ENCODE results near the gene GEMIN7. TPM values are rescaled to one million over a fixed set of nuclear protein-coding genes. Genes with fewer than 3 reads are reported as not detected.

The GEMIN7 gene
- total and polyA plus RNA-seq, 4 donors = 10.0 to 25.2 (median 19.4) TPM

GRCh38 chr19:45098521-45099466, 19.7 kb downstream of the GEMIN7 start:
- no peak overlapping the region for H3K4me3 ChIP-seq (ENCODE audit: low read depth in 1 of 3, low read length in 3 of 3)
- H3K27me3 ChIP-seq (ENCODE audit: control insufficient read depth in 4 of 4, insufficient read depth in 4 of 4, low read length in 3 of 4) = no peaks in the 10 kb centered on the region
- peaks cover 11 to 65% (median 34%) of the 10 kb centered on the region in 4 donors for H3K4me1 ChIP-seq (ENCODE audit: control insufficient read depth in 4 of 4, insufficient read depth in 4 of 4, low read length in 3 of 4)
- no peak for DNase-seq (ENCODE audit: low spot score)
- TF ChIP-seq TAF1 (conservative IDR thresholded peaks at IDR 0.05) (no peak), ZBTB33 (IDR thresholded peaks at IDR 0.05) (no peak), GABPA (IDR thresholded peaks at IDR 0.05 in 1 of 2, conservative IDR thresholded peaks at IDR 0.05 in 1 of 2) (no peak), REST (IDR thresholded peaks at IDR 0.05) (no peak), HNF4A (conservative IDR thresholded peaks at IDR 0.05) (no peak), MAX (IDR thresholded peaks at IDR 0.05) (no peak), RAD21 (IDR thresholded peaks at IDR 0.05) (no peak)
- no peaks in the 10 kb centered on the region for H3K36me3 ChIP-seq (ENCODE audit: control insufficient read depth in 4 of 4, insufficient read depth in 3 of 4, low read depth in 1 of 4, low read length in 3 of 4)
- 74% methylated on average over 15 of the region's 15 CpGs for WGBS
- H3K9me3 ChIP-seq (ENCODE audit: control insufficient read depth in 4 of 4, low read length in 3 of 4) = no peaks in the 10 kb centered on the region
- H3K9ac ChIP-seq (ENCODE audit: low read depth in 1 of 2, low read length in 2 of 2) = no peak overlapping the region
- no peak overlapping the region for H3K27ac ChIP-seq (ENCODE audit: low read depth in 1 of 2, low read length in 2 of 2)

- no peaks in the 10 kb centered on the region for H3K36me3 ChIP-seq (ENCODE audit: control insufficient read depth in 4 of 4, insufficient read depth in 3 of 4, low read depth in 1 of 4, low read length in 3 of 4)
- no peak for DNase-seq (ENCODE audit: low spot score)
- WGBS = 91% methylated on average over 25 of the region's 25 CpGs
- H3K27ac ChIP-seq (ENCODE audit: low read depth in 1 of 2, low read length in 2 of 2) = no peak overlapping the region
- H3K4me3 ChIP-seq (ENCODE audit: low read depth in 1 of 3, low read length in 3 of 3) = no peak overlapping the region
- H3K9ac ChIP-seq (ENCODE audit: low read depth in 1 of 2, low read length in 2 of 2) = no peak overlapping the region
- H3K27me3 ChIP-seq (ENCODE audit: control insufficient read depth in 4 of 4, insufficient read depth in 4 of 4, low read length in 3 of 4) = no peaks in the 10 kb centered on the region
- peaks cover 13 to 61% (median 29%) of the 10 kb centered on the region in 4 donors for H3K4me1 ChIP-seq (ENCODE audit: control insufficient read depth in 4 of 4, insufficient read depth in 4 of 4, low read length in 3 of 4)
- TF ChIP-seq TAF1 (conservative IDR thresholded peaks at IDR 0.05) (no peak), YY1 (IDR thresholded peaks at IDR 0.05) (no peak), MAX (IDR thresholded peaks at IDR 0.05) (no peak), CTCF (IDR thresholded peaks at IDR 0.05; ENCODE audit: low read depth, low read length, missing input control) (no peak), REST (IDR thresholded peaks at IDR 0.05) (no peak)
- no peaks in the 10 kb centered on the region for H3K9me3 ChIP-seq (ENCODE audit: control insufficient read depth in 4 of 4, low read length in 3 of 4)
Observed at GRCh38 chr19:45099467-45100191, 20.6 kb downstream of the GEMIN7 start.
